Adrenal gland (tissue), 5 donors: Measurements from ENCODE around the gene TTYH2.

ENCODE experiments used
- CTCF ChIP-seq, 6 experiments: fragments of 450-650 bp in 4 of 6; fragments of 200-600 bp in 2 of 6; sonication (generic) in 1 of 6; IDR thresholded peaks; 1 replicate in 5 of 6; 2 replicates in 1 of 6; pipeline versions ENCODE4 v1.5.1 to v1.8.0; 2016 to 2021; ENCODE audit warnings: antibody characterized with exemption in 6 of 6, mild to moderate bottlenecking in 2 of 6, moderate library complexity in 1 of 6
- POLR2A ChIP-seq, 2 donors: fragments of 450-650 bp; IDR thresholded peaks; one replicate each; pipeline ENCODE4 v1.6.1; 2017; ENCODE audit warnings: antibody characterized with exemption in 2 of 2, mild to moderate bottlenecking in 2 of 2, moderate library complexity in 1 of 2
- donor health status: DM: no; HTN: no; CAD: no.

DNA sequence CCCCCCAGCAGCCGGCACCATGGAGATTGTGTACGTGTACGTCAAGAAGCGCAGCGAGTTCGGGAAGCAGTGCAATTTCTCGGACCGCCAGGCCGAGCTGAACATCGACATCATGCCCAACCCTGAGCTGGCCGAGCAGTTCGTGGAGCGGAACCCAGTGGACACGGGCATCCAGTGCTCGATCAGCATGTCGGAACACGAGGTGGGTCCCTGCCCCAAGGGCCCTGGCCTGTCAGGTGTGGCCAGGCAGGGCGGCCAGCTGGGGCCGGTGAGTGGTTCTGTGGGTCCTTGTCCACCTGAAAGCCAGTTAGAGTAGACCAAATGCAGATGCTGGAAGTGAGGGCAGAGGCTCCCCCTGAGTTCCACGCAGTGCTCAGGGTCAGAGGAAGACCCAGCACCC lies 68.4 kb downstream of the TTYH2 start:
- TF ChIP-seq POLR2A (IDR thresholded peaks at IDR 0.05) (no peak), CTCF (IDR thresholded peaks at IDR 0.05) (no peak)
